Testis (tissue), 3 donors: ENCODE results near the gene OMA1. TPM values are rescaled to one million over a fixed set of nuclear protein-coding genes. Genes with fewer than 3 reads are reported as not detected.

Experiments
- DNase-seq: peaks from one replicate; pipeline ENCODE4 v3.0.0-alpha.2; 2019
- H3K27ac ChIP-seq, 2 donors: fragments of 200-600 bp; sonication (generic); one replicate each; pipeline ENCODE4 v1.5.1; 2019
- H3K27me3 ChIP-seq: fragments of 200-600 bp; sonication (generic); one replicate; pipeline ENCODE4 v1.5.1; 2019
- H3K36me3 ChIP-seq: fragments of 200-600 bp; sonication (generic); one replicate; pipeline ENCODE4 v1.5.1; 2017; ENCODE audit warnings: low read depth; ENCODE audit errors: missing control alignments
- H3K4me1 ChIP-seq: fragments of 200-600 bp; sonication (generic); one replicate; pipeline ENCODE4 v1.5.1; 2019
- H3K4me3 ChIP-seq, 2 donors: fragments of 200-600 bp; sonication (generic); one replicate each; pipeline ENCODE4 v1.5.1; 2017 to 2019
- H3K9me3 ChIP-seq: fragments of 200-600 bp; sonication (generic); one replicate; pipeline ENCODE4 v1.5.1; 2017
- CTCF ChIP-seq, 3 experiments: fragments of 450-650 bp in 2 of 3; fragments of 200-600 bp in 1 of 3; sonication (generic) in 1 of 3; IDR thresholded peaks; one replicate each; pipeline ENCODE4 v1.5.1; 2016 to 2019; ENCODE audit warnings: antibody characterized with exemption in 3 of 3, mild to moderate bottlenecking in 2 of 3, moderate library complexity in 1 of 3
- POLR2A ChIP-seq: fragments of 450-650 bp; IDR thresholded peaks from one replicate; pipeline ENCODE4 v1.6.1; 2017; ENCODE audit warnings: antibody characterized with exemption, mild to moderate bottlenecking, moderate library complexity
- WGBS, 2 donors: methylation state at CpG; one replicate each; pipeline ENCODE4 v1.1.5; 2018; 5-methylcytosine and 5-hydroxymethylcytosine counted together
- intact Hi-C: fragments of 100-400 bp; cut with DNase I; formaldehyde crosslinking; loops from one replicate; pipeline ENCODE4 v1.15.1; 2023; ENCODE audit warnings: low total_unique reads
- polyA plus RNA-seq: library from polyadenylated mRNA; stranded (reverse); fragments of 350-450 nt; fragmentation: Illumina TruSeq; extraction: RNeasy Lipid Tissue Mini Kit (QIAGEN cat#74804); gene quantifications from one replicate; pipeline ENCODE4 v1.2.3, GENCODE V29; 2014; ENCODE audit warnings: low read depth, low replicate concordance; ENCODE audit not compliant: insufficient read depth
- total RNA-seq, 2 donors: library from RNA; depleted of rRNA; stranded (reverse); fragments of >200 nt; gene quantifications; one replicate each; pipeline ENCODE4 v1.2.3, GENCODE V29; 2016

OMA1 gene
- total and polyA plus RNA-seq, 3 donors from 2014 or later, result 10.9 to 24.7 (median 22.1) TPM

GRCh38 chr1:58477390-58477789, 69.1 kb downstream of the OMA1 start:
- H3K4me3 ChIP-seq, result no peak overlapping the region
- no peaks in the 10 kb centered on the region for H3K9me3 ChIP-seq
- H3K4me1 ChIP-seq, result no peaks in the 10 kb centered on the region
- no peak for DNase-seq
- no peaks in the 10 kb centered on the region for H3K27me3 ChIP-seq
- H3K27ac ChIP-seq, result no peak overlapping the region
- H3K36me3 ChIP-seq, result no peaks in the 10 kb centered on the region
- 94 to 97% methylated on average over 3 of the region's 3 CpGs for WGBS, 2 donors
- TF ChIP-seq POLR2A, result no peak
- no peak for TF ChIP-seq CTCF (IDR thresholded peaks at IDR 0.05)
- intact Hi-C loops, result no loop called here

- TF ChIP-seq CTCF (IDR thresholded peaks at IDR 0.05), result no peak
- TF ChIP-seq POLR2A, result no peak
- H3K36me3 ChIP-seq, result no peaks in the 10 kb centered on the region
- no peaks in the 10 kb centered on the region for H3K4me1 ChIP-seq
- no peaks in the 10 kb centered on the region for H3K9me3 ChIP-seq
- H3K27ac ChIP-seq, result no peak overlapping the region
- WGBS, 2 donors, result 82 to 94% methylated on average over 3 of the region's 3 CpGs
- intact Hi-C loops, result no loop called here
- DNase-seq, result no peak
- H3K4me3 ChIP-seq, result no peak overlapping the region
- H3K27me3 ChIP-seq, result no peaks in the 10 kb centered on the region
These were observed 70.3 kb downstream of the OMA1 start for GRCh38 chr1:58476179-58476578.

GRCh38 chr1:58469476-58469875, 77.0 kb downstream of the OMA1 start:
- Histone ChIP-seq H3K36me3 (no peaks in the 10 kb centered on the region), H3K4me1 (no peaks in the 10 kb centered on the region), H3K9me3 (no peaks in the 10 kb centered on the region), H3K4me3 (no peak overlapping the region), H3K27me3 (no peaks in the 10 kb centered on the region), H3K27ac (no peak overlapping the region)
- intact Hi-C loops, result no loop called here
- TF ChIP-seq CTCF (IDR thresholded peaks at IDR 0.05), result no peak
- TF ChIP-seq POLR2A, result no peak
- DNase-seq, result no peak
- WGBS, 2 donors, result 87 to 89% methylated on average over 3 of the region's 3 CpGs

- Histone ChIP-seq H3K4me3 (no peak overlapping the region), H3K27ac (no peak overlapping the region), H3K9me3 (no peaks in the 10 kb centered on the region), H3K36me3 (no peaks in the 10 kb centered on the region), H3K27me3 (no peaks in the 10 kb centered on the region), H3K4me1 (no peaks in the 10 kb centered on the region)
- intact Hi-C loops, result no loop called here
- TF ChIP-seq CTCF (IDR thresholded peaks at IDR 0.05) (no peak), POLR2A (no peak)
- DNase-seq, result no peak
These were observed 77.5 kb downstream of the OMA1 start for GRCh38 chr1:58469016-58469415.

- H3K4me1 ChIP-seq, result no peaks in the 10 kb centered on the region
- TF ChIP-seq POLR2A, result no peak
- no peak for TF ChIP-seq CTCF (IDR thresholded peaks at IDR 0.05)
- H3K36me3 ChIP-seq, result no peaks in the 10 kb centered on the region
- intact Hi-C loops, result no loop called here
- no peaks in the 10 kb centered on the region for H3K9me3 ChIP-seq
- no peak overlapping the region for H3K4me3 ChIP-seq
- H3K27me3 ChIP-seq, result no peaks in the 10 kb centered on the region
- WGBS, 2 donors, result 74 to 91% methylated on average over 5 of the region's 5 CpGs
- H3K27ac ChIP-seq, result no peak overlapping the region
- no peak for DNase-seq
These were observed 77.9 kb downstream of the OMA1 start for GRCh38 chr1:58468612-58469011.
